GM13977 (cell line): ENCODE data around the gene VCAN.

Experiments
- DNase-seq: peaks from one replicate; pipeline ENCODE4 v3.0.0; 2012; ENCODE audit warnings: low spot score
- in situ Hi-C: fragments of 300-500 bp; cut with MboI; formaldehyde crosslinking; loops from one replicate; pipeline ENCODE4 v1.12.0; 2022; ENCODE audit warnings: low sequenced_read_pairs, low pct_unique_long_range_greater_than_20kb, mixed read lengths, inconsistent platforms; ENCODE audit not compliant: unreplicated experiment
- TF ChIP-seq, protein P1 (sequence below): IDR thresholded peaks from 2 replicates; pipeline ENCODE4 v1.5.1; 2012; ENCODE audit warnings: mild to moderate bottlenecking, control low read depth; ENCODE audit not compliant: insufficient read depth; ENCODE audit errors: extremely low read depth, missing control alignments

Gene VCAN

GRCh38 chr5:83540105-83540504 lies 68.6 kb downstream of the VCAN start:
- in situ Hi-C loops, result no loop called here
- DNase-seq, result no peak
- TF ChIP-seq, protein P1, sequence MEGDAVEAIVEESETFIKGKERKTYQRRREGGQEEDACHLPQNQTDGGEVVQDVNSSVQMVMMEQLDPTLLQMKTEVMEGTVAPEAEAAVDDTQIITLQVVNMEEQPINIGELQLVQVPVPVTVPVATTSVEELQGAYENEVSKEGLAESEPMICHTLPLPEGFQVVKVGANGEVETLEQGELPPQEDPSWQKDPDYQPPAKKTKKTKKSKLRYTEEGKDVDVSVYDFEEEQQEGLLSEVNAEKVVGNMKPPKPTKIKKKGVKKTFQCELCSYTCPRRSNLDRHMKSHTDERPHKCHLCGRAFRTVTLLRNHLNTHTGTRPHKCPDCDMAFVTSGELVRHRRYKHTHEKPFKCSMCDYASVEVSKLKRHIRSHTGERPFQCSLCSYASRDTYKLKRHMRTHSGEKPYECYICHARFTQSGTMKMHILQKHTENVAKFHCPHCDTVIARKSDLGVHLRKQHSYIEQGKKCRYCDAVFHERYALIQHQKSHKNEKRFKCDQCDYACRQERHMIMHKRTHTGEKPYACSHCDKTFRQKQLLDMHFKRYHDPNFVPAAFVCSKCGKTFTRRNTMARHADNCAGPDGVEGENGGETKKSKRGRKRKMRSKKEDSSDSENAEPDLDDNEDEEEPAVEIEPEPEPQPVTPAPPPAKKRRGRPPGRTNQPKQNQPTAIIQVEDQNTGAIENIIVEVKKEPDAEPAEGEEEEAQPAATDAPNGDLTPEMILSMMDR, result no peak

DNA sequence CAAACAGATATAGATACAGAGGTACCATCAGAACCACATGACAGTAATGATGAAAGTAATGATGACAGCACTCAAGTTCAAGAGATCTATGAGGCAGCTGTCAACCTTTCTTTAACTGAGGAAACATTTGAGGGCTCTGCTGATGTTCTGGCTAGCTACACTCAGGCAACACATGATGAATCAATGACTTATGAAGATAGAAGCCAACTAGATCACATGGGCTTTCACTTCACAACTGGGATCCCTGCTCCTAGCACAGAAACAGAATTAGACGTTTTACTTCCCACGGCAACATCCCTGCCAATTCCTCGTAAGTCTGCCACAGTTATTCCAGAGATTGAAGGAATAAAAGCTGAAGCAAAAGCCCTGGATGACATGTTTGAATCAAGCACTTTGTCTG lies 69.2 kb downstream of the VCAN start:
- in situ Hi-C loops, result no loop called here
- TF ChIP-seq, protein P1, result no peak
- no peak for DNase-seq

- in situ Hi-C loops, result no loop called here
- TF ChIP-seq, protein P1, result no peak
- no peak for DNase-seq
These were observed 71.3 kb downstream of the VCAN start for GRCh38 chr5:83542839-83543238.

- in situ Hi-C loops, result no loop called here
- DNase-seq, result no peak
- TF ChIP-seq, protein P1, result no peak
These were observed 72.4 kb downstream of the VCAN start for GRCh38 chr5:83543898-83544297.

GRCh38 chr5:83547161-83547560 lies 75.6 kb downstream of the VCAN start:
- no peak for DNase-seq
- TF ChIP-seq, protein P1, result no peak
- in situ Hi-C loops, result no loop called here

GRCh38 chr5:83547889-83548288 lies 76.3 kb downstream of the VCAN start:
- in situ Hi-C loops, result no loop called here
- TF ChIP-seq, protein P1, result no peak
- no peak for DNase-seq

DNA sequence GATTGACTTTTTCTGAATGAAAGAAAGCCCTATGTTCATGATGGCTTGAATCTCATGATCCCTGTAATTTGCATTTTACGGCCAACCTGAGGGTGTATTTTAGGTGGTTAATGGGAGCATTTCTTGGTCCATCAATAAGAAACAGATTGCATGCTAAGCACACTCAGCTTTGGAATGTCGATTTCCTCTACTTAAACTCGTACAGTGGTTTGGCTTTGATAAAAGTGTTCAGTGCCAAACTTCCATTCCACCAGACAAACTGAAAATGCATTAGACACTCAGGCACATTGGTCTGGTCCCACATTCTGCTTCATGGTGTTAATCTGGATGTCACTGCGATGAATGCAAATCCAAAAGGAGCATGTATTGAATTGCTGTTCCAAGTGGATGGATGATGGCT lies 77.0 kb downstream of the VCAN start:
- no peak for DNase-seq
- in situ Hi-C loops, result no loop called here
- TF ChIP-seq, protein P1, result no peak
